CD1c-positive myeloid dendritic cell (primary cell): ENCODE data around the gene THBS1.
A peak's percentile ranks its signal among the peaks of the same experiment; 100 is the strongest.

Source experiments
- DNase-seq: peaks from one replicate; pipeline ENCODE4 v3.0.0-alpha.2; 2016; ENCODE audit errors: extremely low spot score

Gene THBS1

GRCh38 chr15:39573844-39574243 lies 7.0 kb upstream of the THBS1 start:
- no peak for DNase-seq

GRCh38 chr15:39574427-39574826 lies 6.5 kb upstream of the THBS1 start:
- DNase-seq = no peak

GRCh38 chr15:39575180-39575579 lies 5.7 kb upstream of the THBS1 start:
- no peak for DNase-seq

GRCh38 chr15:39578851-39579486 lies 1.9 kb upstream of the THBS1 start:
- DNase-seq = no peak

GRCh38 chr15:39579487-39580116 lies 1.3 kb upstream of the THBS1 start:
- peak; percentile 10 for DNase-seq

- DNase-seq = peak; percentile 92
Observed at GRCh38 chr15:39580117-39580484, 778 bp upstream of the THBS1 start.

GRCh38 chr15:39581242-39581792 lies 438 bp downstream of the THBS1 start:
- DNase-seq = no peak

GRCh38 chr15:39581793-39582285 lies 960 bp downstream of the THBS1 start:
- no peak for DNase-seq

GRCh38 chr15:39582286-39582976 lies 1.6 kb downstream of the THBS1 start:
- no peak for DNase-seq

- no peak for DNase-seq
Observed at GRCh38 chr15:39582977-39583595, 2.2 kb downstream of the THBS1 start.

GRCh38 chr15:39583596-39584265 lies 2.9 kb downstream of the THBS1 start:
- DNase-seq = peak; percentile 9

- DNase-seq = no peak
Observed at GRCh38 chr15:39584266-39584659, 3.4 kb downstream of the THBS1 start.

GRCh38 chr15:39584662-39585388 lies 3.9 kb downstream of the THBS1 start:
- no peak for DNase-seq

GRCh38 chr15:39585389-39585841 lies 4.5 kb downstream of the THBS1 start:
- no peak for DNase-seq

- no peak for DNase-seq
Observed at GRCh38 chr15:39585871-39586301, 5.0 kb downstream of the THBS1 start.

GRCh38 chr15:39586387-39587095 lies 5.7 kb downstream of the THBS1 start:
- no peak for DNase-seq

- no peak for DNase-seq
Observed at GRCh38 chr15:39587096-39587721, 6.3 kb downstream of the THBS1 start.

GRCh38 chr15:39587731-39588530 lies 7.1 kb downstream of the THBS1 start:
- no peak for DNase-seq
